Measurements from ENCODE around the gene SCN1B. TPM values are rescaled to one million over a fixed set of nuclear protein-coding genes. Genes with fewer than 3 reads are reported as not detected.

Gene SCN1B
- total and polyA plus RNA-seq, 10 of the 15 experiments (the other 5 are each of a cell fraction or from before 2014, with no cell fraction given): 0.04 to 0.54 (median 0.11) TPM; not detected in 3

GRCh38 chr19:35053667-35054293 is 23.5 kb downstream of the SCN1B start:
- no peaks in the 10 kb centered on the region for H4K20me1 ChIP-seq (ENCODE audit: control insufficient read depth, insufficient read depth)
- H2AFZ ChIP-seq (ENCODE audit: control insufficient read depth, low read depth, low read length): no peak overlapping the region
- H3K27ac ChIP-seq (ENCODE audit: control insufficient read depth, insufficient read depth): no peak overlapping the region
- H3K79me2 ChIP-seq (ENCODE audit: control insufficient read depth, insufficient read depth, low read length): no peaks in the 10 kb centered on the region
- ChIA-PET SMC1A (ENCODE audit: uncharacterized antibody, unreplicated experiment) (interaction anchor here (1.0 to 1.8 kb wide), 2 partner anchors 10 to 32 kb away, joined by 3 to 5 read pairs; no protein-coding TSS in a partner anchor), CTCF (interaction anchor here (1.1 to 8.2 kb wide), 4 partner anchors 9 to 88 kb away, joined by 3 to 56 read pairs (median 12); no protein-coding TSS in a partner anchor), RAD21 (ENCODE audit: unreplicated experiment) (no interaction called here), POLR2A (no interaction called here)
- in situ Hi-C loops (cut with MboI) (no loop called here), intact Hi-C loops (cut with micrococcal nuclease; ENCODE audit: unreplicated experiment) (no loop called here)
- H3K36me3 ChIP-seq (ENCODE audit: control insufficient read depth in 2 of 2, insufficient read depth in 2 of 2, low read length in 1 of 2): no peaks in the 10 kb centered on the region
- no peaks in the 10 kb centered on the region for H3K4me1 ChIP-seq (ENCODE audit: control insufficient read depth, insufficient read depth, low read length)
- no peak overlapping the region for H3K9ac ChIP-seq (ENCODE audit: control insufficient read depth, insufficient read depth, low read length)
- no peak overlapping the region for H3K4me2 ChIP-seq (ENCODE audit: control insufficient read depth, insufficient read depth)
- BruUV-seq (replicated peaks): no TSS peak
- TF ChIP-seq, protein P1, sequence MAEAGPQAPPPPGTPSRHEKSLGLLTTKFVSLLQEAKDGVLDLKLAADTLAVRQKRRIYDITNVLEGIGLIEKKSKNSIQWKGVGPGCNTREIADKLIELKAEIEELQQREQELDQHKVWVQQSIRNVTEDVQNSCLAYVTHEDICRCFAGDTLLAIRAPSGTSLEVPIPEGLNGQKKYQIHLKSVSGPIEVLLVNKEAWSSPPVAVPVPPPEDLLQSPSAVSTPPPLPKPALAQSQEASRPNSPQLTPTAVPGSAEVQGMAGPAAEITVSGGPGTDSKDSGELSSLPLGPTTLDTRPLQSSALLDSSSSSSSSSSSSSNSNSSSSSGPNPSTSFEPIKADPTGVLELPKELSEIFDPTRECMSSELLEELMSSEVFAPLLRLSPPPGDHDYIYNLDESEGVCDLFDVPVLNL (IDR thresholded peaks at IDR 0.05; ENCODE audit: low read depth, low read length): no peak
- TF ChIP-seq HDGF (IDR thresholded peaks at IDR 0.05) (no peak), NR2C1 (IDR thresholded peaks at IDR 0.05) (no peak), FOS (IDR thresholded peaks at IDR 0.05; ENCODE audit: borderline replicate concordance, extremely low read depth, insufficient read length) (no peak), STAT1 (conservative IDR thresholded peaks at IDR 0.05) (no peak), HSF1 (IDR thresholded peaks at IDR 0.05; ENCODE audit: low read depth, low read length) (no peak), ELK1 (IDR thresholded peaks at IDR 0.05; ENCODE audit: low read depth, low read length) (no peak), RB1 (IDR thresholded peaks at IDR 0.05; ENCODE audit: borderline replicate concordance) (no peak), NFYB (IDR thresholded peaks at IDR 0.05; ENCODE audit: insufficient read depth, low read depth, low read length) (no peak)
- H3K4me3 ChIP-seq: no peak overlapping the region
- H3K9me3 ChIP-seq (replicated peaks; ENCODE audit: control insufficient read depth, insufficient read depth, low read length): no peaks in the 10 kb centered on the region
- H3K27me3 ChIP-seq (replicated peaks in 1 of 2; ENCODE audit: control insufficient read depth in 2 of 2, insufficient read depth in 2 of 2, low read length in 1 of 2): no peaks in the 10 kb centered on the region; a peak in 1 of 4 replicates
- FAIRE-seq (no peak), ATAC-seq (no peak), DNase-seq (ENCODE audit: low read depth, low spot score) (no peak)
- 22% methylated on average over 9 of the region's 9 CpGs for WGBS (ENCODE audit: insufficient coverage, insufficient replicate concordance, low lambda C conversion rate, missing lambda C conversion rate)
